Activated CD8-positive, alpha-beta memory T cell treated with anti-CD3 and anti-CD28 coated beads, Interleukin-2, amount 50 U/mL, for 48 hours (primary cell): Measurements from ENCODE around the gene TJP3.
"Not testable (repeated sequence)": the region's sequence is repeated elsewhere in the genome, so short reads cannot be mapped to it uniquely, and the experiment has no call there.

Experiments used
- DNase-seq: peaks from one replicate; pipeline ENCODE4 v3.0.0-alpha.2; 2020

TJP3 gene, protein sequence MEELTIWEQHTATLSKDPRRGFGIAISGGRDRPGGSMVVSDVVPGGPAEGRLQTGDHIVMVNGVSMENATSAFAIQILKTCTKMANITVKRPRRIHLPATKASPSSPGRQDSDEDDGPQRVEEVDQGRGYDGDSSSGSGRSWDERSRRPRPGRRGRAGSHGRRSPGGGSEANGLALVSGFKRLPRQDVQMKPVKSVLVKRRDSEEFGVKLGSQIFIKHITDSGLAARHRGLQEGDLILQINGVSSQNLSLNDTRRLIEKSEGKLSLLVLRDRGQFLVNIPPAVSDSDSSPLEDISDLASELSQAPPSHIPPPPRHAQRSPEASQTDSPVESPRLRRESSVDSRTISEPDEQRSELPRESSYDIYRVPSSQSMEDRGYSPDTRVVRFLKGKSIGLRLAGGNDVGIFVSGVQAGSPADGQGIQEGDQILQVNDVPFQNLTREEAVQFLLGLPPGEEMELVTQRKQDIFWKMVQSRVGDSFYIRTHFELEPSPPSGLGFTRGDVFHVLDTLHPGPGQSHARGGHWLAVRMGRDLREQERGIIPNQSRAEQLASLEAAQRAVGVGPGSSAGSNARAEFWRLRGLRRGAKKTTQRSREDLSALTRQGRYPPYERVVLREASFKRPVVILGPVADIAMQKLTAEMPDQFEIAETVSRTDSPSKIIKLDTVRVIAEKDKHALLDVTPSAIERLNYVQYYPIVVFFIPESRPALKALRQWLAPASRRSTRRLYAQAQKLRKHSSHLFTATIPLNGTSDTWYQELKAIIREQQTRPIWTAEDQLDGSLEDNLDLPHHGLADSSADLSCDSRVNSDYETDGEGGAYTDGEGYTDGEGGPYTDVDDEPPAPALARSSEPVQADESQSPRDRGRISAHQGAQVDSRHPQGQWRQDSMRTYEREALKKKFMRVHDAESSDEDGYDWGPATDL

DNA sequence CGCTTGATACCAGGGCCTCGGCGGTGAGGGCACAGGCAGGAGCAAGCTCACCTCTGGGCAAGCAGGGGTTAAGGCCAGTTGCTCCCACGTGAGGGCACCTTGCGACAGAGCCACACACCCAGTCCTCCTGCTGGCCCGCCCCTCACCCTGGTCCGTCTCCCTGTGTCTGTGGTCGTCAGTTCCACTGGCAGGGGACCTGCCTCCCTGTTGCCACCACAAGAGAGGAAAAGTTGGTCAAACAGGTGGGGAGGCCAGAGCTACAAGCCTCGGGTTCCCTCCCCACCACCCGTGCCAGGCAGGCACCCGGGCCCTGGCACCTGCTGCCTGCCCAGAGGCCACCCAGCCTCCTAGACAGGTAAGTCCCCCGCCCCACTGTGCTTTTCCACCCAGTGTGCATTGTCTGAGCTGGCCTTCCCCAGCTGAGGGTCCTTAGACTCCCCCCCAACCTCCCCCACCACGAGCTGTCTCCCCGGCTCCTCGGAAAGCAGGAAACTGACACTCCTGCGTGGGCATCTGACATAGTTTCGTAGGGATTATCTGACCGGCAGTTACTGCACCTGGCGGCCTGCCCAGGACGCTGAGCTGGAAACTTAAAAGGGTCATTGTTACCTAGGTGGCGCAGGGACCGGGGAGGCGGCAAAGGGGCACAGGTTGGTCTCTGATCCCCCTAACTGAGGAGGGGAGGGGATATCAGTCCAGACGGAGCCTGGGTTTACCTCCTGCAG, at the start of gene TJP3:
Gene TJP3, plus strand, starts transcription at position 178 of the 725 bp plus-strand sequence. CDS start 20,049 bp downstream, outside the sequence.
- no peak for DNase-seq

DNA sequence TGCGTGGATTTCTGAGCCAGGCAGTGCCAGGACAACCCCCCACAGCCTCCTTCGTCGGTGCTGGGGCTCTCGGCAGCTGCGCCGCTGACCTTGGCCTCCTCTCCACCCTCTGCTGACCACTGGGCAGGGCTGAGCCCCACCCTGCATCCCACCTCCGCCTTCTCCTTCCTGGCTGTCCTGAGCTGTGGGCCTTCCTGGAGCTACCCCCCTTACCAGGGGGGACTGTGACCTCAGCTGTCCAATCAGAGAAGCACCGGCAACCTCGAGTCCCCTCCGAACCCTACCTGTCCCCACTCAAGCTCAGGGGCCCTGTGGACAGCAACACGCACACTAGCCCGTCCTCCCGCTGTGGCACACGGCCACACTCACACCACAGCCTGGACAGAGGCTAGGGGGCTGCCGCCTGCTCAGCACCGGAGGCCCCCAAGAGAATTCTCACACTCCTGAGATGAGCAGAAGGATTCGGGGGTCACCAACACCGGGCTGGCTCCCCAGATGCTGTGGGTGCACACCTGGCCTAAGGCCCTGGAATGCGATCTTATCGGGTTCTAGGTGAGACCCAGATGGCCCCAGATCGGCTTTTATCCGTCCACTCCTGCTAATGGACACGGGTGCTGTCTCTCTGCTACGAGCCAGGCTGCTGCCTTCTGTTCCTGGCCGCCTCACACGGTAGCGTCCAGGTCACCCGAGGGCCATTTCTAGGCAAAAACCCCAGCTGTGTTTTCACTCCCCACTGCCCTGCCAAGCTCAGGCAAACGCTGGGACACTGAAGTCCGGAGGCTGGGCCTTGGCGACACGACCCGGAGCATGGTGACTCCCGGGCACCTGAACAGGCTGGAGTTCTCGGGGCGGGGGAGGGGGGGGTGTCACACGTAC, 49.1 kb upstream of the TJP3 start:
- DNase-seq = no peak

DNA sequence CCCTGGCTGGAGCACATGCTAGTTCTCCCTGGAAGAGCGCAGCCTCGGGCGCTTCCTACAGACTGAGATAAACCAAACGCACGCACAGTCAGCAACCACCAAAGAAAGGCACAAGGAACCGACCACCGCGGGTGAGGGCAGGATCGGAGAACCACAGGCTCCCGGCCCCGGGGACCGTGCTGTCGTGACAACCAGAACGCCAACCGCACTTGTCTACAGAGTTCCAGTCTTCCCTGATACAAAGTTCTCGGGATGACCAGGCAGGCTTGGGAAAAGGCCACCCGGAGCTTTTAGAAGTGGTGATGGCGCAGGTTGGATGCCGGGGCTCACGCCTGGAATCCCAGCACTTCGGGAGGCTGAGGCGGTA, 48.5 kb upstream of the TJP3 start:
- no peak for DNase-seq

DNA sequence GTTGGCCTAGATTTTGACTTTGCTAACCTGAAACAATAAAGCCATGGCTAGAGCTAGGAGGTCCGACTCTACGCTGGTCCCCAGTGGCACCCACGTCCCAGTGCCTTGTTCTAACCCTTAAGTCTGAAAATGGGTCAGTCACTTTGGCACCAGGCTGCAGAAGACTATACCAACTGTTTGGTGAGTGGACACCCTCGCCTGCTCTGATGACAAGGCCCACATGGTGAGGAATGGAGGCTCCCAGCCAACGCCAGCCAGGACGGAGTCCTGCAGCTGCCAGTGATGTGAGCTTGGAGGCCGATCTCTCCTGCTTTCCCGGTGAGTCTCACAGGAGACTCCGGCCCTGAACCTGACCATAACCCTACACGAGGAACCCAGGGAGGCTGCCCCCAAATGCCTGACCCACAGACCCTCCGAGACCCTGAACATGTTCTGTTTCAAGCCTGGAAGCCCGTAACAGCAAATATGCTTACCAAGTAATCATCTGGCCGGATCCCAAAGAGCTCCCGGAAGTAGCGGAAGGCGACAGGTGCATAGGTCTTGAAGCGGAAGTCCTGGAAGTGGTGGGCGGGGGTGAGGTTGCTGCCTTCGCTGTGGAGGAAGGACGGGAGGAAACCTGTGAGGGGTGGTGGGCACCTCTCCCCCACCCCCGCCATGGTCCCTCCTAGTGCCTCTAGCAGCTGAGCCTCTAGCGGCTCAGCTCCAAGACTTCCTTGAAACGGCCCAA, 47.5 kb upstream of the TJP3 start:
- no peak for DNase-seq

DNA sequence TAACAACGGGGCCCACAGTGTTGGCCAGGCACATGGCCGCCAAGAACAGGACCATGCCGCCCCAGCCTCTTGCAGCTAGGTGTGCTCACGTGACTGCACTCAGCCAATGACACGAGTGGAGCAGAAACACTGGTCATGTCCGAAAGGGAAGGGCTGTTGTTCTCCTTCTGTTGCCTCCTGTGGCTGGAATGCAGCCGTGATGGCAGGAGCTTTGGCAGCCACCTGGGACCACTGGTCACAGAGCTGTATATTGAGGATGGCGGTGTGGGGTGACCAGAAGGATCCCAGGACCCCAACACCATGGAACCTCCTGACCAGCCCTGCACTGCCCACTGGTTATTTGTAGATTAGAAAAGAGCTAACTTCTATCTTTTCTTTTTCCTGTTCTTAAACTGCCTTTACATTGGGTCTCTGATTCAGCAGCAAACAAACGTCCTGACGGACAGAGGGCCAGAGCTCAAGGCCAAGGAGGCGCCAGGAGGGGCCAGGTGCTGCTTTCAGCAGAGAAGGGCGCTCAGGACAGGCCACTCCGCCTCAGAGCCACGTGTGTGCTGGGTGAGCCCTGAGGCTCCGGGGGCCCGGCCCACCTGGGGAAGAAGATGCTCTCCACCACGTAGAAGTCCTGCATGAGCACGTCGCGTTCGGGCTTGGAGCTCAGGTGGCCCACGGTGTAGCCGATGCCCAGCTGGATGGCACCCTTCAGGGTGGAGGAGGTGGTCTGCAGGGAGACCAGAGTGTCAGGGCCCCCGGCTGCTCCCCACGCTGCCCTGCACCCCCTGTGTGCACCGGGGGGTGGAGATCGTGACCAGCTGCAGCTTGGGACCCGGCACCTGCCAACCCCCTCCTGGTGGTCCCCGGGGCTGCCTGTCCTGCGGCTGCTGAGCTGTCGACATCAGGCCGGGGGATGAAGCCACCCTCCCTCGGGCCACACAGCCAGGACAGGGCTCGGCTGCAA, 46.6 kb upstream of the TJP3 start:
- DNase-seq = no peak

DNA sequence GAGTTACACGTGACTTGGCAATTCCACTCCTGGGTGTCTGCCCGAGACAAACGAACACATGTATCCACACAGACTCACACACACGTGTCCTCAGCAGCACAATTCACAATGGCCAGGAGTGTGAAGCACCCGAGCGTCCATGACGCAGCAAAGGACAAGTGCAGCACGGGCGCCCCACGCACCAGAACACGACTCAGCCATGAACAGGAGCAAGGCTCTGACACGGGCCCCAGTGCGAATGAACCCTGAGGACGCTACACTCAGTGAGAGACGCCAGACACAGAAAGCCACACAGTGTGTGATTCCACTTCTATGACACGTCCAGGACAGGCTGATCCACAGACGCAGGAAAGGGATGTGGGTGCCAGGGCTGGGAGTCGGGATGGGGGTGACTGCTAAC, 44.3 kb upstream of the TJP3 start:
- no peak for DNase-seq

DNA sequence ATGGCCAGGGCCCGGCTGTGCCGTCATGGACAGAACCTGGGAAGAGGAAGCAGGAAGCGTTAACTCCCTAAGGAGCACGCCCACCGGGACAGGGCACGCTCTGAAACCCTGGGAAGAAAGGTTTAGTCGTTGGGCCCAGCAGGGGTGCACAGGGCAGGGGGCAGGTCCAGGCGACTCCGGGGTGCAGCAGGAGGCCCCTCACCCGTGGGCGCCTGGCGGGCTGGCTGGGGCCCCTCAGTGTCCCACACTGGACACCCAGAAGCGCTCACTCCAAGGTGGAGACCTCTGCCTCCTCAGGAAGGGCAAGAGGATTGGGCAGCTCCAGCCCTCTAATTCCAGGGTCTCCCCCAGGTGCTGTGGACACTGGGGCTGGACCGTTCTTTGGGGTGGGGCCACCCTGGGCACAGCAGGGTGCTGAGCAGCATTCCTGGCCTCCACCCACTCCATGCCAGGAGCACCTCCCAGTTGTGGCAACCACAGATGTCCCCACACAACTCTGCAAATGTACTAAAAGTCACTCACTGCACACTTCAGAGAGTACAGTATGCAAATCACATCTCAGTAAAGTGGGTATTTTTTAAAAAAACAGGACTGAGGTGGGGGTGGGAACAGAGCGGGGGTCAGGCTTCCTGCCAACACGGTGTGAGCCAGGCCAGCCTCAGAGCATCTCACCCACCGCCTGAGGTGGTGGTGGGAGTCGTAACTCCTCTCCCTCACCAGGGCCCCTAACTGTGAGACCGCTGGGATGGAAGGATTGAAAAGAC, 43.1 kb upstream of the TJP3 start:
- no peak for DNase-seq

DNA sequence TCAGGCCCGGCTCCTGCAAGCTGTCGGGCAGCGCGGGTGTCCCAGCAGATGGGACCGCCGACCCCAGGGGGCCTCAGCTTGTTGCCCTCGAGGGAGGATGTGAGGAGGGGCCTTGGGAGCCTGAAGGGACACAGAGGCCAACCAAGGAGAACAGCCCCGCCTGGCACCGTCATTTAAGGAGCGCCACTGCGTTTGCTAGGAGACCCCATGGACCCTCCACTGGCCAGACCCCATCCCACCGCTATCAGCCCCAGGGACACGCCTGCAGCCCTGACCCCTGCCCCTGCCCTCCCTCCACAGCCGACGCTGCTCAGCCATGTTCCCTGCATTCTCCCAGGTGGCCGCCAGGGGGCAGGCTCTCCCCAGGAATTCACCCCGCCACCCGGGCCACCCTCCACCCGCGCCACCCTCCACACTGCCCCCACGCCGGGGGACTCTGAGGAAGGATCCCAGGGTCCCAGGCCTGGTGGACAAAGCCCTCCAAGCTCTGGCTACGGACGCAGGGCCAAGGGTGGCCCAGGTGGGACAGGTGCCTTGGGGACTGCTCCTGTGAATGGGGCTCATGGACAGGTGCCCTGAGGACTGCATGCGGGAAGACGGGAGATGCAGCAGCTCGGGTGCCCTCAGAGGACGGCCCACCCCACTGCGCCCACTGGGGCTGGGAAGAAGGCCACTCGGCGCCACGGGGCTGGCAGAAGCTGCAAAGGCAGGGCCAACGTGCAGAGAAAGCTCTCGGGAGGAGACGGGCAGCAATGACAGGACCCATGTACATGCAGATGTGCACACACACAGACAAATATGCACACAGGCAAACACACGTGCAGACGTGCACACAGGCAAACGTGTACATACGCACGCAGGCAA, 42.3 kb upstream of the TJP3 start:
- peak; percentile 94 for DNase-seq

DNA sequence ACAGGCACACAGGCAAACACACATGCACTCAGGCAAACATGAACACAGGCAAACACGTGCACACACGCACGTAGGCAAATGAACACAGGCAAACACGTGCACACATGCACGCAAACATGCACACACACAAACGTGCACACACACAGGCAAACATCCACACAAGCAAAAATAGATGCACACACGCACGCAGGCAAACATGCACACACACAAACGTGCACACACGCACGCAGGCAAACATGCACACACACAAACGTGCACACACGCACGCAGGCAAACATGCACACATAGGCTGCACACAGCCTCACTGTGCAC, 41.7 kb upstream of the TJP3 start:
- not testable (repeated sequence) for DNase-seq

DNA sequence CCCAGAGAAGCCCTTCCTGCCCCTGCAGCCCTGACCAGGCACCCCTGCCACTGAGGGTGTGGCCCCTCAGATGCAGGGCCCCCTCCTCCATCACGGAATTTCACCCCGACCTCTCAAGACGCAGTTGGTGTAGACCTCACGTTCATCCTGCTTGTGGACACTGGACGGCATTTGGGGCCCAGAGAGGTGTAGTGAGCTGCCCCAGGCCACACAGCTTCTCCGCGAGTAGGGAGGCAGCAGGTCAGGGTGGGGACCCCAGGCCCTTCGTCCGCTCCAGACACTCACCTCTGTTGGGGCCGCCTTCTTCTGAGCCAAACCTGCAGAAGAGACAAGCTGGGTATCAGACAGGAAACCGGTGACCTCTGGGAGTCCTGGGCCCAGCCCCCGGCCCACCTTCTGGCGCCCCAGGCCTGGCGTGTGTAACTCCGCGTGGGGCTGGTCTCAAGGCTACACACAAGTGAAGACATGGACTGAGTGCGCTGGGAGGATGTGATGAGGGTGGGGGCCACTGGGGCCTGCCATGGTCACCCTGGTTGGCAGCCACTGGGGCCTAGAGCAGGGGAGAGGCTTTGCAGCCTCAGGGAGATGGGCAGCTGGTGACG, 41.0 kb upstream of the TJP3 start:
- DNase-seq = no peak

DNA sequence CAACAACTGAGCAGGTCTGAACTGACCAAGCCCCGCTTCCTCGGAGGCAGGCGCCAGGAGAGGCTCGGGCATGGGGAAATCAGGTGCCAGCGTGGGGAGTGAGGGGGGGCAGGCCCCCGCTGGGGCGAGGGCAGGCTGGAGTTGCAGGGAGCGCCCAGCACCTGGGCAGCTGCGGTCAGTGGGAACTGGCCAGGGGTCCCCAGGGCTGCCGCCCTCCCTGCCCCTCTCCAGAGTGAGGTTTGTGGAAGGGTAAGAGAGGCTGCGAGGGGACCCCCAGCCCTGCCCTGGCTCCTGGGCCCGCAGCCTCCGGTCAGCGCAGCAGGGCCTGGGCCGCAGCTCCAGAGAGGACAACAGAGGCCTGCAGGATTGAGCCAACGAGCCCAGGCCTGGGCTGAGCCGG, 40.4 kb upstream of the TJP3 start:
- DNase-seq = no peak

DNA sequence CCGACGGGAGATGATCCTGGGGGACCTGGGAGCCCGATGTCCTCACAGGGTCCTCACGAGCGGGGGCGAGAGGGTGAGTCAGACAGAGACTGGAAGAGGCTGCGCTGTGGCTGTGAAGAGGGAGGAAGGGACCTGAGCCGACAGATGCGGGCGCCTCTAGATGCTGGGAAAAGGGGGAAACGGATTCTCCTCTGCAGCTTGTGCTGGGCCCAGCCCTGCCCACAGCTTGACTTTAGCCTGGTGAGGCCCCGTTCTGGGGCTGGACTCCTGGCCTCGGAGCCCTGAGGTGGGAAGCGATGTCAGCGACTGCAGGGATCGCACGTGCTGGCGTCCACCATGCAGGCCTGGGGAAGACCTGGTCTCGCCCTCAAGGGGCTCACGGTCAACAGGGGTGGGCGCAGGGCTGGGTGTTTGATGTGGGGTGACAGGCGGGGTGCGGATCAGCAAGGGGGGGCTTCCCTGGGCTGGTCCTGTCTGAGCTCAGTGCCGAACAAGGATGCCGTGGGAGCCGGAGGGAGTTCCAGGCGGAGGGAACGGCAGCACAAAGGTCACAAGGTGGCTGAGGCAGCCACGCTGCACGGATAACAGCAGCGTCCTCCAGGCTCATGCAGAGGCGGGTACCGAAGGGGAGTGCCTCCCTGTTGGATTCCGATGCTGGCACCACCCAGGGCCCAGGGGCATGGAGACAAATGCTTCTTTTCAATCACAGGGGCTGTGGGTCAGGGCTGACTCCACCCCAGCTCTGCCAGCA, 39.7 kb upstream of the TJP3 start:
- no peak for DNase-seq

DNA sequence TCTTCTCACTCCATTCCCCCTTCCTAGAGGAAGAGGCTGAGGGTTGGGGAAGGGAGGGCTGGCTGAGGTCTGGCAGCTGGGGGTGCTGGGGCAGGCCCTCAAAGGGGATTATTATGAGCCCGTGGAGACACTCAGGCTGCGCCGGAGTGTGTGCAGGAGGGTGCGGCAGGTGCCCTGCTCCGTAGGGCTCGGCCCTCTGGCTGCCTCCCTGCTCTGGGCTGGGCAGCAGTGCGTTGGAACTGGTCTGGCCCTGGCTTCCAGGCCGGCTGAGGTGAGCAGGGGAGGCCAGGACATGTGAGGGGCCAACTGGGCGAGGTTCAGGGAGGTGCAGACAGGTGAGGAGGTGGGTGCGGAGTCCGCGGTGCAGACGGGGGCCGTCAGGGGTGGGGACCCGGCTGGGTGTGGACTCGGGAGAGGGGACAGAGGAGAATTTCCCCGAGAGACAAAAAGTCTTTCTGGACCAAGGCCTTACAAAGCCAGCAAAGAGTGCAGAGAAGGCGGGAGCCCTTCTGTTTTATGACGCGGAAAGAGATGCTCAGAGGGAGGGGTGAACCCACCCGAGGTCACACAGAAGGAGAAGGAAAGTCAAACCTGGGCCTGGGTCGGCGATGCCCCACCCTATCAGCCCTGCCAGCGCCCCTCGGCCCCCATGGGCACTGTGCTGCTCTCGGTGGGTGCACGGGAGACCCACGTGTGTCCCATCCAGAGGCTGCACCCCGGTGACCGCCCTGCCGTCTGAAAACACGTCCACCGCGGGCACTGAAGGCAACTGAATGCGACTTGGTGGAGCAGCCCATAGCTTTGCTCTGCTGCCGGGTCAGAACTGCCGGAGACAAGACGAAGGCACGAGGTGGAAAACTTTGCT, 38.9 kb upstream of the TJP3 start:
- no peak for DNase-seq

DNA sequence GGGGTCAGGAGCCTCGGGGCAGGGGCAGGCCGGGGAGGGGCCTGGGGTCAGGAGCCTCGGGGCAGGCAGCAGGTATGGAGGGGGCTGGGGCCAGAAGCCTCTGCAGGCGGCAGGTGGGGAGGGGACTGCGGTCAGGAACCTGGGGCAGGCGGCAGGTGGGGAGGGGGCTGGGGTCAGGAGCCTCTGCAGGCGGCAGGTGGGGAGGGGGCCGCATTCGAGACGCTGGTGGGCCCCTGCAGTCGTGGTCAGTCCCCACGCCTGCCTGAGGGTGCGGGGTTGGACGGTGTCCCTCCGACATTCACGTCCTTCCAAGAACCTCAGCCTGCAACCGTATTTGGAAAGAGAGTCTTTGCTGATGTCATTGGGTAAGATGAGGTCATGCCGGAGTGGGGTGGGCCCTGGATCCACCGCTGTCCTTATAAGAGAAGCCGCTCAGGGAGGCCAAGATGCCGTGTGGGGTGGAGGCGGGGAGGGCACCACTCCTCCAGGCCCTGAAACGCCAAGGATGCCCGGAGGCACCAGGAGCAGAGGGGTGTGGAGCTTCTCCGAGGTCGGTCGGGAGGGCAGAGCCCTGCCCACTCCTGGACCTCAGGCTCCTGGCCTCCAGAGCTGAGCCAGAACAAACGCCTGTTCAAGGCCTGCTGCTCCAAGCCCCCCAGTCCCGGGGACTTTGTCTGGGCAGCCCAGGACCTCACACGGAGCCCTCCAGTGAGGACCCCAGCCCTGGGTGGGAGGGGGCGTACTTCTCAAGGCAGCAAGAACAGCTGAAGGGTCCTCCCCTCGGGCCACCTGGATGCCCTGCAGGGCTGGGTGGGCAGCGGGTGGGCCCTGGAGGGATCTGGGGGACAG, 38.0 kb upstream of the TJP3 start:
- DNase-seq = no peak
